Gastrocnemius medialis (tissue), 4 donors: ENCODE data around the gene KRTAP24-1.

Experiments
- CTCF ChIP-seq, 5 experiments: fragments of 450-650 bp in 3 of 5; fragments of 200-600 bp in 2 of 5; sonication (generic) in 2 of 5; IDR thresholded peaks in 4 of 5; conservative IDR thresholded peaks in 1 of 5; 1 replicate in 4 of 5; 2 replicates in 1 of 5; pipeline ENCODE4 v1.5.1; 2016 to 2019; ENCODE audit warnings: antibody characterized with exemption in 5 of 5, mild to moderate bottlenecking in 3 of 5, moderate library complexity in 3 of 5
- POLR2A ChIP-seq, 2 donors: fragments of 450-650 bp; IDR thresholded peaks; one replicate each; pipeline ENCODE4 v1.6.1; 2017; ENCODE audit warnings: antibody characterized with exemption in 2 of 2, mild to moderate bottlenecking in 2 of 2, moderate library complexity in 2 of 2

GRCh38 chr21:30233228-30234020 is 49.3 kb downstream of the KRTAP24-1 start:
- no peak for TF ChIP-seq CTCF (IDR thresholded peaks at IDR 0.05 in 4 of 5, conservative IDR thresholded peaks at IDR 0.05 in 1 of 5)
- TF ChIP-seq POLR2A (IDR thresholded peaks at IDR 0.05): no peak
